GM18861 (cell line): Measurements from ENCODE around the gene KLHDC3.
"Not testable (repeated sequence)": the region's sequence is repeated elsewhere in the genome, so short reads cannot be mapped to it uniquely, and the experiment has no call there.

Experiments used
- ATAC-seq: cut with Tn5 transposase; IDR thresholded peaks from one replicate; pipeline ENCODE4 v1.9.1; 2021; ENCODE audit not compliant: unreplicated experiment

The KLHDC3 gene

DNA sequence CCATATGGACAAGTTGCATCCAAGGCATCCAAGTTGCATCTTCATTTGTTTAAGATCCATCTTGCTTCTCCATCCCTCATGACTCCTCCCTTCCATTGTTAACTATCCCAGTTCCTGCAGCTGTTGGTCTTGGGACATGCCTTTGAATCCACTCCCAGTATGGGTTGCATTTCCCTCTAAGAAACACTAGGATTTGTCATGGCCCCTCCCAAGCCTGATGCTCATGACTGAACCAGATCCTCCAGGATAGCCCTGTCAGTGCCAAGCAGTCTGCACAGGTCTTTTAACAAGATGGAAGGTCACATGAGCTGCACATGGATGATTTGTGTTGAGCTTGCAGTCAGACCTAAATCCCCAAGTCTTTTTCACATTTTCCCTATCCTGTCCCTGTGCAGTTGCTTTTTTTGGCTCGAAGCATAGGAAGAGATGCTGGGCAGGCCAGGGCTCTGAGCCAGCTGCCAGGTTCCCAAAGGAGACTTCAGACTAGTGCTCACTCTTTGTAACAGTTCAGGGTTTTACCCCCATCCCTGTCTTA, 25.5 kb upstream of the KLHDC3 start:
- ATAC-seq = no peak

DNA sequence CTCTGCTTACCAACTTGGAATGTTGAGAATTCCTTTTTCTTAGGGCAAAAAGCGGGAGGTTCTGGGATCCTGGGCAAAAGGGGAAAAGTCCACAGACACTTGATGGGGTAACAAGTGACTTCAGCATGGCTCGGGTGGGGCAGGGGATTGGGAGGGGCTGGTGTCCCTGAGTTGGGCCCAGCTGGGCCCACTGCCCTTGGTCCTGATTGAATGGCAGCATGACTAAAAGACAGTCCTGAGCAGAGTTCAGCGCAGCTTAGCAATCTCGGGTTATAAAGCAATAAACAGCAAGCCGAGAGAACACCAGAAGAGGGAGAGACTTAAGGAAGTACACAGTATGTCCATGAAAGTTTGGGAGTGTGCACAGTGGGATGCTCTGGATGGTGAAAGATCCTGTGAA, 24.1 kb upstream of the KLHDC3 start:
- ATAC-seq = no peak

DNA sequence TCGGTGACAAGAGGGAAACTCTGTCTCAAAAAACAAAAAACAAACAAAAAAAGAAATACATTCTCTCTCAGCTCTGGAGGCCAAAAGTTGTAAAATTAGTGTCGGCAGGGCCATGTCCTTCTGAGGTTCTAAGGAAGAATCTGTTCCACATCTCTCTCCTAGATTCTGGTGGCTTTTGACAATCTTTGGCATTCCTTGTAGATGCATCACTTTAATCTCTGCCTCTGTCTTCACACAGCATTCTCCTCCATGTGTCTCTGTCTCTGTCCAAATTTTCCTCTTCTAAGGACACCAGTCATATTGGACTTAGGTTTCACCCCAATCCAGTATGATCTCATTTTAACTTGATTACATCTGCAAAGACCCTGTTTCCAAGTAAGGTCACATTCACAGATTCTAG, 20.6 kb upstream of the KLHDC3 start:
- no peak for ATAC-seq

DNA sequence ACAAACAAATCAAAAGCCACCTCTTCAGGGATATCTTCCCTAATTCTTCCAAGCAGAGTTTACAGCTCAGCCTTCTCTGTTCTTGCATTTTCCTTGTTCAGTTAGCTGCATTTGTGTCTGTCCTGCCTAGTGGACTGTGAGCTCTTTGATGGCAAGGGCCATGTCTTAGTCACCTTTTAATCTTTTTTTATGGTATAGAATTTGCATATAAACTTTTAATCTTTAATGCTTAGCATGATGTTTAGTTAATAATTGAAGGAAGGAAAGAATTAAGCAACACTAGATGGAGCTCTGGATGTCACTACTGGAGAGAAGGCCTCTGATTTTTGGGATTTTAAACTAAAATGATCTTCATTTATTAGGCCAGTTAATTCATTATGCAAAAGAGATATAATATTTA, 17.5 kb upstream of the KLHDC3 start:
- ATAC-seq = no peak

DNA sequence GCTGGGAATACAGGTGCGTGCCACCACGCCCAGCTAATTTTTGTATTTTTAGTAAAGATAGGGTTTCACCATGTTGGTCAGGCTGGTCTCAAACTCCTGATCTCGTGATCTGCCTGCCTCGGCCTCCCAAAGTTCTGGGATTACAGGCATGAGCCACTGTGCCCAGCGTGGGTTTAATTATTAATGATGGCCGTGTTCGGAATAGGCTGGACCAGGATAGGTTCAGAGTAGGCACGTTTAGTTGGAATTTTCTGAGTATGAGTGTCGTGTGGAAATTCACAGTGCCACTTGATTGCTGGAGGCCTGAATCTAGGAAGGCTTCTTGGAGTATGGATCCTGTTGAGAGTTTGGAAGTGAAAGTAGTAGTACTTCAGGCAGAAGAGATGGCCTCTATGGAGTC, 15.8 kb upstream of the KLHDC3 start:
- not testable (repeated sequence) for ATAC-seq

DNA sequence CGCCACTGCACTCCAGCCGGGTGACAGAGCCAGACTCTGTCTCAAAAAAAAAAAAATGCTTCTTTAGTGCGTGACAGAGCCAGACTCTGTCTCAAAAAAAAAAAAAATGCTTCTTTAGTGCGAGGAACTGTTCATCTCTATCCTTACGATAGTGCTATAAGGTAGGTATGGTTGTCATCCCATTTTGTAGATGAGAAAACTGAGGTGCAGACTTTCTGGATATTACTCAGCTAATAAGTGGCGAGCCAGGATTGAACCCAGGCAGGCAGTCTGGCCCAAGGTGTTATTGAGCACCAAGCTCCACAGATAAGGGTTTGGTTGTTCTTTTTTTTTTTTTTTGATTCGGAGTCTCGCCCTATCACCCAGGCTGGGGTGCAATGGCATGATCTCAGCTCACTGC, 12.2 kb upstream of the KLHDC3 start:
- no peak for ATAC-seq

DNA sequence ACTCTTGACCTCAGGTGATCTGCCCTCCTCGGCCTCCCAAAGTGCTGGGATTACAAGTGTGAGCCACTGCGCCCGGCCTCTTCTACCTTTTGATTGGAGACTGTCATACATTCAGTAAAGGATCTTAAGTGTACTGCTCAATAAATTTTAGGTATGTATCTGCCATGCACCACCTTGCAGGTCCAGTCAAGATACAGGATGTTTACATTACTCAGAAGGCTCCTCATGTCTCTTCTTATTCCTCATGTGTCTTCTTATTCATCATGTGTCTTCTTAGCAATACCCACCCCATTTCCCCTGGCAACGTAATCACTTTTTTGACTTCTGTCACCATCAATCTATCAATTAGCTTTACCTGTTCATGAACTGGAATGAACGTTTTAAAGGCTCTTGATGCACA, 8.2 kb upstream of the KLHDC3 start:
- no peak for ATAC-seq

DNA sequence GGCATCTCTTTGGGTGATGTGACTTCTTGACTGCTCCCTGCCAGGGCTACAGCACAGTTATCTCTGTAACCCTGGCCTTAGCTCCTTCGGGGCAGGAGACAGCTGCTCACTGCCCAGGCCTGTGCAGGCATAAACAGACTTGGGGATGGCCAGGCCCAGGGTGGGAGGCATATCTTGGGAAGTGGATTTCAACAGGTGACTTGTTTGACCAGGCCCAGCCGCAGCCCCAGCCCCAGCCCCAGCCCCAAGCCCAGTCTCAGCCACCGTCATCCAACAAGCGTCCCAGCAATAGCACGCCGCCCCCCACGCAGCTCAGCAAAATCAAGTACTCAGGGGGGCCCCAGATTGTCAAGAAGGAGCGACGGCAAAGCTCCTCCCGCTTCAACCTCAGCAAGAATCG, 7.8 kb upstream of the KLHDC3 start:
- ATAC-seq = no peak

DNA sequence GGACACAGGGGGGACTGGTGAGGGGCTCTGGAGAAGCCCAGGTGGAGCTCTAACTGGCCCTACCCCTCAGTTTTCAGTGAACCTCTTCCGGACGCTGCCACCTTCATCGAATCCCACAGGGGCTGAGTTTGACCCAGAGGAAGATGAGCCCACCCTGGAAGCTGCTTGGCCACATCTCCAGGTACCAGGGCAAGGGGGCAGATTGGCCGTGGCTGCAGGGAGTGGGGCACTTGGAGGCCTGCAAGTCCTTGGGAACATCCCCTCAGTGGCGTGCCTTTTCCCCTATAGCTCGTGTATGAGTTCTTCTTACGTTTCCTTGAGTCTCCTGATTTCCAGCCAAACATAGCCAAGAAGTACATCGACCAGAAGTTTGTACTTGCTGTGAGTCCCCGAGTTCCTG, 6.9 kb upstream of the KLHDC3 start:
- no peak for ATAC-seq

DNA sequence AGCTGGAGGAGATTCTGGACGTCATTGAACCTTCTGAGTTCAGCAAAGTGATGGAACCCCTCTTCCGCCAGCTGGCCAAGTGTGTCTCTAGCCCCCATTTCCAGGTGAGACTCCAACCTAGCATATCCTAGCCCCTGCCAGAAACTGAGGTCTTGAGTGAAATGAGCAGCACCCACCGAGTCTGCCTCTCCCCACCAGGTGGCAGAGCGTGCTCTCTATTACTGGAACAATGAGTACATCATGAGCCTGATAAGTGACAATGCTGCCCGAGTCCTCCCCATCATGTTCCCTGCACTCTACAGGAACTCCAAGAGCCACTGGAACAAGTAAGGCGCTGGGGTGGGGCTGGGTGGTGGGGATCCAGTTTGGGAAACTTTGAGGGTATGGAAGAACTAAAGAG, 4.9 kb upstream of the KLHDC3 start:
- no peak for ATAC-seq

DNA sequence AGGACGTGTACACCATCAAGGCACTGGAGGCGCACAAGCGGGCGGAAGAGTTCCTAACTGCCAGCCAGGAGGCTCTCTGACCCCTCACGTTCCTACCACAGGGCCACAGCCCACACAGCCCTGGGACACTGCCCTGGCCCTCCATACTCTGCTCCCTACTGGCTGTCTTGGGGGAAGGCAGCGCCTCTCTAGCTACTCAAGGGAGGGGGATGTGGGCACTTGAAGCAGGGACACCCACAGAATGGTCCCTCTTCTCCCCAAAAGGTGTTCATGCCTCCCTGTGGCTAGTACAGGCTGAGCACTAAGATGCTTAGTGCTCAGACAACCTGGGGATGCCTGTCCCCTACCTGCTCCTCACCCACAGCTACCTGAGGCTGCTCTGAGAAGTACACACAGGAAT, 2.8 kb upstream of the KLHDC3 start:
- no peak for ATAC-seq

DNA sequence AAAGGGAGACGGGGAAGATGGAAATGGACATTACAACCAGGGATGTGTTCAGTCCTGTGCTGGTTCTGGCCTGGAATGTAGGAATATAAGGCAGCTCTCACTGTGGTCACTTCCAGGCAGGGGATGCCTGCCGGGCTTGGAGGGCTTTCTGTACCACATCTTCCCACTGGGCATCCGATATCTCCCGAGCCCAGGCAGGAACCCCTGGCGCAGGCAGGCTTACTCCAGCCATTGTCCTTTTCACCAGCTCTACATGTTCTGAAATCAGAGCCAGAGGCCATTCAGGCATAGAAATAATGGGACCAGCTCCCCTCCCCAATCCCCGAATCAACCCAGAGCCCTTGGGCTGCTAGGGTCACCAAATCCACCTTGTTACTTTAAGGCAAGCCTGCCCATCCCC, 1.7 kb upstream of the KLHDC3 start:
- ATAC-seq = no peak

DNA sequence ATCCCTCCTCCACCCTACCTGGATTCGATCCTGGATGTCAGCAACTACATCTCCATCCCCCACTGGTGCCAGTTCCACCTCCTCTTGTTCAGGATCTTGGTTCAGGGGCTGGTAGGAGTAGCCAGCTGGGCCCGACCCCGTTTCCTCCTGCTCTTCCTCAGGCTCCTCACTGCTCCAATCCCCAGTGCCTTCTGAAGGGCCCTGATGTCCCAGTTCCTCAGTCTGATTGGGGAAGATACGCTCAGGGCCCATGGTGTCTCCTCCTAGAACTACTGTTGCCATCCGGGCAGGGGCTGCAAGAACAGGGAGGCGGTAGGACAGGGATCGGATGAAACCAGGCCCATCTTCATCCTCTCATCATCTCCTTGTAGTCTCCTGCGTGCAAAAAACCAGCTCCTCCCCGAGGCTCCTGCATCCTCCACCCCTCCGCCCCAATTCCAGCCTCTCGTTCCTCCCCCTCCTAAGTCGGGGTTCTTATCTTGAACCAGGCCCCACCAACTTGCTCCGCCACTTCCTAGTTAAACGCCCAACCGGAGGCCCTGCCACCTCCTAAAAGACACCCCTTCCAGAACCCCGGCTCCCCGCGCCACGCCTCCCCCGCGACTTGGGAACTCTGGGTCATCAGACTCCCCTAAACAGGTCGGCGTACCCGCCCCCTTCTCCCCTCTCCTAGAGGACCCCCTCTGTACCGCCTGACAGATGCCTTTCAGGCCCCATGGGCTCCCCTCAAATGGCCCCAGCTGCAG, 779 bp upstream of the KLHDC3 start:
- ATAC-seq = no peak

DNA sequence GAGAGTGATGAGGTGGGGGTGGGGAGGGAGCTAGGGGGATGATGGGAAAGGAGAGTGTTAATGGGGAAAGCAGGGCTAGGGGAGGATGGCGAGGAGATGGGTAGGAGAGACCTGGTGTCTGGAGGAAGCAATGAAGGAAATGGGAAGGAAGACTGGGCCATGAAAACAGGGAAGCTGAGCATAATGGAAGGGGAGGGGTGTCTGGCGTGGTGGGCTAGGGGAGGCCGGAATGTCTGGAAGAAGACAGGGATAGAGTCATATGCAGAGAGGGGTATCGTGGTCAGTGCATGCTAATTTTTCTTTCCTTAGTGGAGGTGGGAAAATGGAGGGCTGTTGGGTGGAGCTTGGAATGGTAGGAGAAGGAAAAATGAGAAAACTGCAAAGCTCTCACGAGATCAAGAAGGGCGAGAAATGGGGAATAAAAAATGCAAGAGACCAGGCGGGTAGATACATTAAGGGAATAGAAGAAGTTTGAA, 423 bp downstream of the KLHDC3 start:
- ATAC-seq = no peak

DNA sequence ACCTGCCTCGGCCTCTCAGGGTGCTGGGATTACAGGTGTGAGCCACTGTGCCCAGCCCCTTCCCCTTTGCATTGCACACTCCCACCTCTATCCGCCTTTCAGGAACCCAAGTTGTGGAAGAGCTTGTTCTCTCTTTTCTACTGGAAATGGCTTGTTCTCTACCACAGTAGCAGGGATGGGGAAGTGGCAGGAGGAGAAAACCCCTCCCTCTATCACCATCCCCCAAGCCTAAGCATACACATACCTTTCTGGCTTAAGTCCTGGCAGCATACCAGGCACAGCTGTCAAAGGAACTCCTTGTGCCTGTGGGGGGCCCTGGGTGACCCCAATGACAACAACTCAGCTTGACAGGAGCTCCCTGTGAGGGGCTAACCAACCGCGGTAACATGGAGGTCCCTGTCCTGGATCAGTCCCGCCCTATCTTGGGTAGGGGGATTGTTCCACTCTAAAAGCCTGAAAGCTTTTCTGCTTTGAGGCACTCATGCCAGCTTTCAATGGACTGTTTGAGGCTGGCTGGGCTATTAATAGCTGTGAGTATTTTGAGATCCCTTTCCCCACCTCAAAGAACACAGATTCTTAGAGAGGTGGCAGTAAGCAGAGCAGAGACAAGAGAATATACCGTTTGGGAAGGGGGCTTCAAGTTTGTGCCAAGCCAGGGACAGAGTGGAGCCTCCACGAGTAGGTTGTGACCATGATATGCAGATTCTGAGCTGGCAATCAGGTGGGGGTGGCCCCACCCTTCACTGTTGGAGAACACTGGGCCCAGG, 2.3 kb downstream of the KLHDC3 start:
- no peak for ATAC-seq

DNA sequence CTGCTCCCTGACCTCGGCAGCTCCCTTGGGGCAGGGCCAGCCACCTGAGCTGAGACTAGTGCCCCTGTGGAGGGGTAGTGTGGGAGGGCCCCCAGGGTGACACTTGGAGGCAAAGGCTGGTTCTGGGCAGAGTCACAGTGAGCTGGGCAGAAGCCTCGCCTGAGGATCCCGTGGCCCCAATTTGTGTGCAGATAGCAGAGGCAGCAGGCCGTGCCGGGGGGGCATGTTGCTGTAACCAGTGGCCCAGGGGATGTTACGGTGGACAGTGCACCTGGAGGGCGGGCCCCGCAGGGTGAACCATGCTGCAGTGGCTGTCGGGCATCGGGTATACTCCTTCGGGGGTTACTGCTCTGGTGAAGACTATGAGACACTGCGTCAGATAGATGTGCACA, 2.9 kb downstream of the KLHDC3 start:
- no peak for ATAC-seq

DNA sequence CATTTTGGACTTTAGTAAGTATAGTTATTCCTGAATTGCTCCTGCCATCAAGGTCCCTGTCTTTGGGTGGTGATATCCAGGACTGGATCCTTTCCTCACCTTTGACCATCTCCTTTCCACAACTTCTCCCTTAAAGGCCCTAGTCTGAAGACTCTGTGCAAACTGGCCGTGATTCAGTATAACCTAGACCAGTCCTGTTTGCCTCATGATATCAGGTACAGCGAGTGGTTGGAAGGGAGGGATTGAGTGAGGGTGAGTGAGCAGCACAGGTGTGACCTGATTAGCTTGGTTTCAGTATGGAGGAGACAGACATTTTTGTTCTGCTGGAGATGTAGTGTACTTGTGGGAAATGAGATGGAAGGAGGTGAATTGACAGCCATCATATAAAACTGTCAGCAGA, 5.1 kb downstream of the KLHDC3 start:
- ATAC-seq = no peak

DNA sequence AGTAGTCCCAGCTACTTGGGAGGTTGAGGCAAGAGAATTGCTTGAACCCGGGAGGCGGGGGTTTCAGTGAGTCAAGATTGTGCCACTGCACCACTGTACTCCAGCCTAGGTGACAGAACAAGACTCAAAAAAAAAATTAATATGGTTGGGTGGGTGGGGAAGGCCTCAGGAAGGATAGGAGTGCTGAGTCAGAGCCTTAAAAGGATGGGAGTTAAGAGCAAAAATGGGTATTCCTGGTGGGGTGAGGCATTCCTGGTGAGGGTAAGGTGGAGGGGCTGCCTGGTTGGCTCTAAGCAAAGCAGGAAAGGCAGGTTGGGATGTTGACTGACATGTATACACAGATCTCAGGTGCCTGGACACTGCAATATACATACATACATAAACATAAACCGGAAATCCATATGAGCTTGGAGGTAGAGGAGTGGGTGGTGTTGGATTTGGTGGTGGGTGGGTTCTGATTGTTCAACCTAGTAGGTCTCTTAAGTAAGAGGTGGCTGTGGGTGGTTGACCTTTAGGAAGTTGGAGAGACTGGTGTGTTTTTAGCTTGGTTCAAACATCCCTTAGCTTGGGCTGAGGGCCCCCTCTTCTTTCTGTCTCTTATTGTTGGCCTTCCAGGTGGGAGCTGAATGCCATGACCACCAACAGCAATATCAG, 6.1 kb downstream of the KLHDC3 start:
- no peak for ATAC-seq

DNA sequence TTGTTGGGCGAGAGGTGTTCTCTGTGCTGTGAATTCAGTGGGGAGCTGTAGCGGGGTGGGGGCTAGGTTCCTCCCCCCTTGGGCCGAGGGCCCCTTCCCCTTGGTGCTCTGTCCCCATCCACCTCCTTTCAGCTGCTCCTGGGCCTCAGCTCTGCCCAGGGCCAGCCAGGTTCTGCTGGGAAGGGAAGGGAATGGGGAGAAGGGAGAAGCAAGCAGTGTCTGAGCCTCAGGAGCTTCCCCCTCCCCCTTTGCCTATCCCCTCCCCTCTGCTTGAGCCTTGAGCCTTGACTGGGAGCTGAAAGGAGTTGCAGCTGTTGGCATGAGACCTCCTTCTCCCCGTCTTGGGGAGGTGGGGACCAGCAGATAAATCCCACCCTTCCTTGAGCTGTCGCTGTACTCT, 6.8 kb downstream of the KLHDC3 start:
- no peak for ATAC-seq

DNA sequence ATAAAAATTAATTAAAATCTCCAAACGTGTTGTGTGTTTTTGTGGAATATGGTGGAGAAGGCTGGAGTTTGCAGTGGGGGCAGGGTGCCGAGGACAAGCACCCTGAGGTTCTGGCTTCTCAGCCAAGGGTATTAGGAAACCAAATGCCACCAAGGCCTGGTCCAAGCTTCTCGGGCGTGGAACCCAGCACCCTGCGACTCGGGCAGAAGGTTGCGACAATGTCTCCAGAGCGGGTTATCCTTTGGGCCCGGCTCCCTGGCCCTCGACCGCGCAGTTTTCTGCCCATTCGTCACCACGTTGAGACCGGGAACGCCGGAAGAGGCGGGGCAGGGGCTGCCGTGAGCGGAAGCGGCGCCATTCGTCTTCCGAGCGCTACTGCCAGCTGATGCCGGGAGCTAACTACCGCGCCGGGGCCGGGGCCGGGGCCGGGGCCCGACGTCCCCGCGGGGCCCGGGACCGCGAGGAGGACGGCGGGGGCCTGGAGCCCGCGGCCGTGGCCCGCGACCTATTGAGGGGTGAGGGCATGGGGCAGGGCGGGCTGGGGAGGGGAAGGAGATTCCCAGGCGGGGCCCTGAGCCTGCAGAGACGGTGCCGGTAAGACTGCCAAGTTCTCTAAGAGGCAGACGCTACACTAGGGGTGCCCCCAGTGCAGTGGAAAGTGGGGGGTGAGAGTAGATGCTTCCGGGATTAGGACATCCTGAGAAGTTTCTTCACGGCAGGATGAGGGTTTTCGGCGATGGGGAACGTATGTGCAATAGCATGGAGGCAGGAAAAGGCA, 7.4 kb downstream of the KLHDC3 start, which contains the start of gene RRP36:
Gene RRP36 (plus strand): TSS at position 354 of the 778 bp plus-strand sequence. CDS start 32 bp downstream, at position 386.
- peak; percentile 62 for ATAC-seq

DNA sequence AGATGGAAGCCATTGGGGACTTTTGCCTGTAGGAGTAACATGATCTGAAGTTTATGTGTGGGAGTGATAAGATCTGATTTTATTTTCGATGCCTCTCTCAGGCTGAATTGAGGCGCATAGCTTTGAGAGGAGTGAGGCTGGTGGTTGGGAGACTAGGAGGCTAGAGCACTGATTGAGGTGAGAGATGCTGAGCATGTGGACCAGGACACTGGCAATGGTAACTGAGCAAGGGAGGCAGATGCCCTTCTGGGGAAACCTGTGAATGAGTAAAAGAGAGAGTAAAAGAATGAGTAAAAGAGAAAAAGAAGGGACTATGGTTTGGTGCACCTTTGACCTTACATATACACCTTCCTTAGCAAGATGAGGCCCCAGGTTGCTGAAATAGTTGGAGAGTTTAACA, 10.4 kb downstream of the KLHDC3 start:
- no peak for ATAC-seq
